Neuronal stem cell (in vitro differentiated cells): Measurements from ENCODE around the gene SFXN4.

Experiments
- DNase-seq: peaks from one replicate; pipeline ENCODE4 v3.0.0-alpha.2; 2013; ENCODE audit warnings: low spot score
- H2AFZ ChIP-seq: one replicate; pipeline ENCODE4 v1.6.1; 2013; ENCODE audit warnings: mild to moderate bottlenecking, low read length, inconsistent platforms
- H2AK5ac ChIP-seq: 2 replicates; pipeline ENCODE4 v1.6.1; 2013; ENCODE audit warnings: low read depth, mild to moderate bottlenecking, inconsistent platforms, low read length, moderate library complexity, mixed read lengths
- H2BK120ac ChIP-seq: 2 replicates; pipeline ENCODE4 v1.6.1; 2013; ENCODE audit warnings: low read depth, mild to moderate bottlenecking, inconsistent platforms, low read length, moderate library complexity, mixed read lengths
- H2BK12ac ChIP-seq: one replicate; pipeline ENCODE4 v1.6.1; 2013; ENCODE audit warnings: low read length, inconsistent platforms
- H2BK15ac ChIP-seq: 2 replicates; pipeline ENCODE4 v1.6.1; 2013; ENCODE audit warnings: mild to moderate bottlenecking, low read length, inconsistent platforms, mixed read lengths
- H2BK5ac ChIP-seq: one replicate; pipeline ENCODE4 v1.6.1; 2013; ENCODE audit warnings: inconsistent platforms, mild to moderate bottlenecking, low read length, moderate library complexity
- H3K14ac ChIP-seq: one replicate; pipeline ENCODE4 v1.6.1; 2013; ENCODE audit warnings: low read length, inconsistent platforms
- H3K18ac ChIP-seq: 2 replicates; pipeline ENCODE4 v1.6.1; 2013; ENCODE audit warnings: low read length, inconsistent platforms
- H3K23ac ChIP-seq: 2 replicates; pipeline ENCODE4 v1.6.1; 2013; ENCODE audit warnings: low read depth, mild to moderate bottlenecking, mixed read lengths, low read length, inconsistent platforms; ENCODE audit not compliant: poor library complexity
- H3K27ac ChIP-seq: replicated peaks from 3 replicates; pipeline ENCODE4 v1.5.1; 2013; ENCODE audit warnings: low read length, inconsistent platforms
- H3K27me3 ChIP-seq, 3 experiments: 2 replicates each; pipeline ENCODE4 v1.6.1; 2013; ENCODE audit warnings: low read length in 3 of 3, mild to moderate bottlenecking in 2 of 3, inconsistent platforms in 1 of 3, low read depth in 1 of 3, mixed read lengths in 1 of 3, moderate library complexity in 1 of 3; ENCODE audit not compliant: control insufficient read depth in 3 of 3, insufficient read depth in 3 of 3
- H3K36me3 ChIP-seq, 2 donors: replicated peaks in 1 of 2; 2 replicates each; pipeline ENCODE4 v1.6.1; 2013; ENCODE audit warnings: low read length in 2 of 2; ENCODE audit not compliant: control insufficient read depth in 2 of 2, insufficient read depth in 2 of 2
- H3K4ac ChIP-seq: 2 replicates; pipeline ENCODE4 v1.6.1; 2013; ENCODE audit warnings: inconsistent platforms, mild to moderate bottlenecking, low read length, moderate library complexity
- H3K4me1 ChIP-seq, 2 donors: 1 replicate in 1 of 2; 2 replicates in 1 of 2; pipeline ENCODE4 v1.6.1; 2013; ENCODE audit warnings: low read length in 2 of 2, low read depth in 1 of 2; ENCODE audit not compliant: control insufficient read depth in 2 of 2, insufficient read depth in 1 of 2
- H3K4me2 ChIP-seq: one replicate; pipeline ENCODE4 v1.6.1; 2013; ENCODE audit warnings: mild to moderate bottlenecking, low read length, inconsistent platforms; ENCODE audit not compliant: insufficient read depth, poor library complexity, severe bottlenecking
- H3K4me3 ChIP-seq, 2 donors: 2 replicates each; pipeline ENCODE4 v1.5.1; 2013; ENCODE audit warnings: low read length in 2 of 2, mild to moderate bottlenecking in 2 of 2, inconsistent platforms in 1 of 2, moderate library complexity in 1 of 2
- H3K79me1 ChIP-seq: one replicate; pipeline ENCODE4 v1.6.1; 2013; ENCODE audit warnings: low read depth, mild to moderate bottlenecking, inconsistent platforms, low read length, moderate library complexity
- H3K9ac ChIP-seq: one replicate; pipeline ENCODE4 v1.6.1; 2013; ENCODE audit warnings: mild to moderate bottlenecking, low read depth, low read length, inconsistent platforms; ENCODE audit not compliant: poor library complexity
- H3K9me3 ChIP-seq, 2 donors: replicated peaks in 1 of 2; 2 replicates each; pipeline versions ENCODE3 to v1.6.1; 2013; ENCODE audit warnings: low read length in 2 of 2, mild to moderate bottlenecking in 2 of 2, inconsistent platforms in 1 of 2, low read depth in 1 of 2, mixed read lengths in 1 of 2, moderate library complexity in 1 of 2; ENCODE audit not compliant: control insufficient read depth in 2 of 2, insufficient read depth in 1 of 2
- H4K8ac ChIP-seq: one replicate; pipeline ENCODE4 v1.6.1; 2013; ENCODE audit warnings: low read depth, mild to moderate bottlenecking, inconsistent platforms, low read length, moderate library complexity
- H4K91ac ChIP-seq: one replicate; pipeline ENCODE4 v1.6.1; 2013; ENCODE audit warnings: low read length, low read depth, mild to moderate bottlenecking, inconsistent platforms; ENCODE audit not compliant: poor library complexity
- WGBS, 2 donors: extraction: QIAGEN DNeasy Blood & Tissue Kit; methylation state at CpG; one replicate each; pipeline ENCODE4 v1.1.7; 2013; ENCODE audit warnings: missing lambda C conversion rate in 2 of 2, mixed read lengths in 1 of 2; ENCODE audit not compliant: insufficient read length in 2 of 2, insufficient replicate concordance in 1 of 2; ENCODE audit errors: extremely low coverage in 2 of 2; 5-methylcytosine and 5-hydroxymethylcytosine counted together

SFXN4 gene

GRCh38 chr10:119178372-119179119 is 13.0 kb upstream of the SFXN4 start, which contains the start of gene PRDX3:
Gene PRDX3, minus strand, starts transcription at chr10:119178812. Its CDS starts 22 bp downstream, at chr10:119178790.
- Histone ChIP-seq H2AK5ac (peak within 1 kb of the TSS; percentile 23), H3K9me3 (no peaks in the 10 kb centered on the region), H3K18ac (peak within 1 kb of the TSS; percentile 99), H3K14ac (peak within 1 kb of the TSS; percentile 91), H3K4ac (no peak within 1 kb of the TSS), H3K79me1 (peaks cover 5% of the 10 kb centered on the region), H3K27ac (peak within 1 kb of the TSS; percentile 96), H3K4me1 (peaks cover 6 to 8% of the 10 kb centered on the region in 2 donors), H2AFZ (peak within 1 kb of the TSS; percentile 95), H2BK12ac (no peak within 1 kb of the TSS), H3K23ac (peak within 1 kb of the TSS; percentile 92), H2BK120ac (no peak within 1 kb of the TSS), H4K8ac (no peak within 1 kb of the TSS), H3K27me3 (no peaks in the 10 kb centered on the region), H4K91ac (no peak within 1 kb of the TSS), H2BK5ac (peak within 1 kb of the TSS; percentile 80), H3K9ac (peak within 1 kb of the TSS; percentile 99), H2BK15ac (no peak within 1 kb of the TSS), H3K4me3 (peak within 1 kb of the TSS; percentile 84 to 94), H3K4me2 (peak within 1 kb of the TSS; percentile 81), H3K36me3 (peaks cover 19 to 35% of the 10 kb centered on the region in 2 donors)
- peak; percentile 86 for DNase-seq
- no CpG with 5 or more reads among the region's 45 CpGs for WGBS, 2 donors

- Histone ChIP-seq H2BK120ac (no peak overlapping the region), H4K8ac (no peak overlapping the region)
These were observed 12.3 kb upstream of the SFXN4 start for GRCh38 chr10:119177708-119178371.

GRCh38 chr10:119176166-119176565 is 10.7 kb upstream of the SFXN4 start:
- Histone ChIP-seq H2BK12ac (no peak overlapping the region), H3K4me3 (no peak overlapping the region), H3K79me1 (peaks cover 5% of the 10 kb centered on the region), H3K36me3 (peaks cover 32 to 59% of the 10 kb centered on the region in 2 donors), H2AK5ac (no peak overlapping the region), H3K18ac (no peak overlapping the region), H3K9ac (no peak overlapping the region), H2BK15ac (no peak overlapping the region), H3K23ac (no peak overlapping the region), H3K4ac (no peak overlapping the region), H3K4me1 (peaks cover 6 to 9% of the 10 kb centered on the region in 2 donors), H3K27me3 (no peaks in the 10 kb centered on the region), H2BK120ac (no peak overlapping the region), H4K91ac (no peak overlapping the region), H3K4me2 (no peak overlapping the region), H3K9me3 (peaks cover 0 to 1% of the 10 kb centered on the region in 2 donors), H2AFZ (no peak overlapping the region), H3K27ac (no peak overlapping the region), H2BK5ac (no peak overlapping the region), H4K8ac (no peak overlapping the region), H3K14ac (no peak overlapping the region)
- WGBS, 2 donors: no CpG with 5 or more reads among the region's 6 CpGs
- DNase-seq: no peak

More at GRCh38 chr10:119177708-119178371, 12.3 kb upstream of the SFXN4 start:
- Histone ChIP-seq H3K27ac (peak overlapping the region; percentile 96), H3K9me3 (no peaks in the 10 kb centered on the region), H2AK5ac (peak overlapping the region; percentile 23), H3K36me3 (peaks cover 19 to 42% of the 10 kb centered on the region in 2 donors), H2BK12ac (no peak overlapping the region), H3K14ac (no peak overlapping the region), H3K4me1 (peaks cover 6 to 8% of the 10 kb centered on the region in 2 donors), H2BK5ac (peak overlapping the region; percentile 80), H3K27me3 (no peaks in the 10 kb centered on the region), H2BK15ac (no peak overlapping the region), H3K9ac (peak overlapping the region; percentile 99), H3K79me1 (peaks cover 5% of the 10 kb centered on the region), H3K4me2 (peak overlapping the region; percentile 81), H3K4me3 (peak overlapping the region; percentile 84 to 94), H2AFZ (peak overlapping the region; percentile 95), H3K18ac (peak overlapping the region; percentile 99), H3K4ac (no peak overlapping the region), H3K23ac (peak overlapping the region; percentile 92), H4K91ac (no peak overlapping the region)
- no peak for DNase-seq
- no CpG with 5 or more reads among the region's 21 CpGs for WGBS, 2 donors

GRCh38 chr10:119174109-119174508 is 8.6 kb upstream of the SFXN4 start:
- Histone ChIP-seq H2BK5ac (no peak overlapping the region), H3K14ac (no peak overlapping the region), H3K79me1 (peaks cover 5% of the 10 kb centered on the region), H3K18ac (no peak overlapping the region), H2AK5ac (no peak overlapping the region), H3K4me1 (peaks cover 5 to 9% of the 10 kb centered on the region in 2 donors), H3K36me3 (peaks cover 41 to 77% of the 10 kb centered on the region in 2 donors), H3K27me3 (no peaks in the 10 kb centered on the region), H2BK12ac (no peak overlapping the region), H3K23ac (no peak overlapping the region), H4K91ac (no peak overlapping the region), H3K27ac (no peak overlapping the region), H3K9me3 (peaks cover 0 to 1% of the 10 kb centered on the region in 2 donors), H2AFZ (no peak overlapping the region), H4K8ac (no peak overlapping the region), H3K4ac (no peak overlapping the region), H3K9ac (no peak overlapping the region), H3K4me2 (no peak overlapping the region), H2BK15ac (no peak overlapping the region), H3K4me3 (no peak overlapping the region), H2BK120ac (no peak overlapping the region)
- WGBS, 2 donors: no CpG with 5 or more reads among the region's 2 CpGs
- DNase-seq: no peak
